HFFc6 (cell line): ENCODE data around the gene TMEM63A. TPM values are rescaled to one million over a fixed set of nuclear protein-coding genes. Genes with fewer than 3 reads are reported as not detected.

ENCODE experiments used
- DNase-seq: peaks from one replicate; pipeline ENCODE4 v3.0.0-alpha.2; 2018
- H3K27ac Mint-ChIP-seq: 2 replicates; pipeline ENCODE4 v1.8.0; 2020; ENCODE audit warnings: mild to moderate bottlenecking, mixed read lengths
- H3K27me3 Mint-ChIP-seq: 2 replicates; pipeline ENCODE4 v1.8.0; 2021; ENCODE audit warnings: mild to moderate bottlenecking, moderate library complexity, mixed read lengths; ENCODE audit not compliant: insufficient read depth
- H3K36me3 Mint-ChIP-seq: 2 replicates; pipeline ENCODE4 v1.8.0; 2021; ENCODE audit warnings: low read depth, mixed read lengths
- H3K4me1 Mint-ChIP-seq: 2 replicates; pipeline ENCODE4 v1.8.0; 2020; ENCODE audit warnings: low read depth, mixed read lengths
- H3K4me3 Mint-ChIP-seq: 2 replicates; pipeline ENCODE4 v1.8.0; 2020; ENCODE audit warnings: mild to moderate bottlenecking, moderate library complexity, mixed read lengths
- H3K9me3 Mint-ChIP-seq: 2 replicates; pipeline ENCODE4 v1.8.0; 2020; ENCODE audit warnings: mild to moderate bottlenecking, mixed read lengths
- CTCF ChIP-seq: fragments of 200-600 bp; sonication (generic); IDR thresholded peaks from 2 replicates; pipeline ENCODE4 v1.5.0; 2021; ENCODE audit warnings: antibody characterized with exemption, mild to moderate bottlenecking
- total RNA-seq, 6 experiments: library from RNA; stranded (reverse); fragmentation: NEBNext Ultra II Directional; extraction: Animal tissue kit (Norgen Biotek cat#: 25700); gene quantifications; 2 replicates in 1 of 6; 3 replicates in 5 of 6; pipeline ENCODE4 v1.2.3, GENCODE V29; 2021

TMEM63A gene
- total RNA-seq, 6 experiments from 2014 or later = 18.9 to 29.1 (median 22.0) TPM

DNA sequence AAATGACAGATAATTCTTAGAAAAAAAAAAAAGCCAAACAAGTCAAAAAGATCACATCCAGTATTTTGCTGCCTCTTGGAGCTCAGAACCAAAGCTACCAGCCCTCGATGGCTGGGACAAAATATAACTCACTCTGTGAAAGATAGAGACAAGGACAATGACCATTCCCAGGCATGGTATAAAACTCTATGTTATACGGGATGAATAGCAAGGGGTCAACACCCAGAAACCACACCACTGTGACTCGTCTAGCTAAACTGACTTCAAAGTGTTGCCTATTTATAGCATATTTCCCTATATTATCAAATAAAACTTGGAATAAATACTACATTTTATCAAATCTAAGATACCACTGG, 10.1 kb downstream of the TMEM63A start:
- Mint-ChIP-seq H3K27me3 (no peaks in the 10 kb centered on the region; the same call in 1 of the 2 replicates), H3K27ac (no peak overlapping the region), H3K36me3 (peaks cover 30% of the 10 kb centered on the region), H3K4me1 (peaks cover 13% of the 10 kb centered on the region), H3K4me3 (no peak overlapping the region), H3K9me3 (no peaks in the 10 kb centered on the region)
- no peak for DNase-seq
- TF ChIP-seq CTCF = no peak

DNA sequence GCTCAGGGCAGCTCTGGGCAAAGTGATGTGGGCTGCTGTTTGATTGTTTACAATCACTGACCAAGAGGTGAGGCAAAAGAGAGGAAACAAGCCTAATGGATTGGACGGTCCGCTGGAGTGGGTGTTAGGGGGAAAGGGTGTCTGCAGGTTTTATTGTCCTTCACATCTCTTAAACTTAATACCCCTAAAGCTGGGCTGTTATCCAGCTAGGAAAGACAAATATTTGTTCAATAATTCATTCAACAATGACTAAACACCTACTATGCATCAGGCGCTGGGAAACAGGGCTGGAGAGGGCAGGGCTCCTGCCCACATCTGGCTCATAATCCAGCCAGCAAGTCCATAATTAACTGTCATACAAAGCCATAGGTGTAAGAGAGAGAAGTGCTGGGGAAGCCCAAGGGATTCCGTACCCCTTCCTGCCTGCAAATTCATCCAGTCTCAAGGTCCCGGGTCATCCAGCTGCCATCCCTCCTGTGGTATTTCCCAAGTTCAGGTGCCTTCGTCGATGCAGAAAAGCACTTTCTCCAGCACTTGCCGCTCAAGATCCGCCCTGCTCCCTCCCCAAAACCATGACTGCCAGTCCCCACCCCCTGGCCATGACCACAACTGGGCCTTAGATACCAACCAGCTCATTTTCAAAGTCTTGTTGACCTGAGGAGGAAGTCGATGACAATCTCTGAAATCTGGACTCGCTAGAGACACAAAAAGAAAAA, 10.7 kb downstream of the TMEM63A start:
- no peaks in the 10 kb centered on the region for H3K27me3 Mint-ChIP-seq
- H3K36me3 Mint-ChIP-seq = peaks cover 32% of the 10 kb centered on the region
- no peaks in the 10 kb centered on the region for H3K9me3 Mint-ChIP-seq
- peaks cover 18% of the 10 kb centered on the region for H3K4me1 Mint-ChIP-seq
- H3K27ac Mint-ChIP-seq = peak overlapping the region; percentile 14; the same call in 1 of the 2 replicates
- TF ChIP-seq CTCF = no peak
- DNase-seq = no peak
- no peak overlapping the region for H3K4me3 Mint-ChIP-seq

- Mint-ChIP-seq H3K27me3 (no peaks in the 10 kb centered on the region), H3K4me1 (peaks cover 24% of the 10 kb centered on the region), H3K27ac (0 out of 2 replicates have a peak overlapping the region, but pooled peaks have one; percentile 14), H3K36me3 (peaks cover 32% of the 10 kb centered on the region), H3K4me3 (no peak overlapping the region), H3K9me3 (no peaks in the 10 kb centered on the region)
- no peak for TF ChIP-seq CTCF
- DNase-seq = no peak
These were observed 11.3 kb downstream of the TMEM63A start for GRCh38 chr1:225870911-225871310.

- Mint-ChIP-seq H3K4me3 (no peak overlapping the region), H3K9me3 (no peaks in the 10 kb centered on the region), H3K4me1 (peaks cover 41% of the 10 kb centered on the region), H3K27ac (no peak overlapping the region), H3K27me3 (no peaks in the 10 kb centered on the region), H3K36me3 (peaks cover 28% of the 10 kb centered on the region)
- no peak for TF ChIP-seq CTCF
- no peak for DNase-seq
These were observed 13.4 kb downstream of the TMEM63A start for GRCh38 chr1:225868631-225869330.

DNA sequence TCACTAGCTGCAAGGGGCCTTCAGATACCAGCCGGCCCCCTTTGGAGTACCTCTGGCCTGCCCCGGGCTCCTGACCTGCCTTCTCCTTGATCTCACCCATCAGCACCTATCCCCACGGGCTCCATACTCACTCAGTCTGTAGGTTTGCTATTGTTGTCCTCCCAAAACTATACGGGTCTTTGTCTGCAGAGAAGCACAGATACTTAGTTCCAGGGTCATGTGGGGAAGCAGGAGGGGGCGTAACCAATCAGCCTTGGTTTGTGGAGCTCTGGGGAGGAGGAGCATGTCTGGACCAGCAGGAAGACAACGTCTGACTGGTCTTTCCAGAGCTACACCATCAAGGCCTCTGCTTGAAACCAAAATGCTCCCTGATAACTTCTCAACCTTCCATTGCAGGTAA, 15.2 kb downstream of the TMEM63A start:
- TF ChIP-seq CTCF = no peak
- H3K4me1 Mint-ChIP-seq = peaks cover 39% of the 10 kb centered on the region
- no peak overlapping the region; the same call in 1 of the 2 replicates for H3K27ac Mint-ChIP-seq
- H3K9me3 Mint-ChIP-seq = no peaks in the 10 kb centered on the region
- no peak overlapping the region for H3K4me3 Mint-ChIP-seq
- H3K27me3 Mint-ChIP-seq = no peaks in the 10 kb centered on the region
- peaks cover 24% of the 10 kb centered on the region for H3K36me3 Mint-ChIP-seq
- DNase-seq = no peak
